Mononuclear cell (primary cell): ENCODE measurements around the gene PCBP1. TPM values are rescaled to one million over a fixed set of nuclear protein-coding genes. Genes with fewer than 3 reads are reported as not detected.
"Not testable (repeated sequence)": the region's sequence is repeated elsewhere in the genome, so short reads cannot be mapped to it uniquely, and the experiment has no call there.

Experiments
- H3K27me3 ChIP-seq: 2 replicates; pipeline ENCODE4 v1.6.0; 2011; ENCODE audit warnings: low read length, control low read depth; ENCODE audit not compliant: insufficient read depth
- H3K4me1 ChIP-seq: 2 replicates; pipeline ENCODE4 v1.5.1; 2011; ENCODE audit warnings: mild to moderate bottlenecking, low read length, control low read depth; ENCODE audit not compliant: insufficient read depth
- H3K4me3 ChIP-seq: 2 replicates; pipeline ENCODE4 v1.5.1; 2011; ENCODE audit warnings: mild to moderate bottlenecking, low read length, moderate library complexity
- H3K9me3 ChIP-seq: 2 replicates; pipeline ENCODE4 v1.5.1; 2011; ENCODE audit warnings: low read depth, mild to moderate bottlenecking, control low read depth, low read length
- total RNA-seq: library from RNA; depleted of rRNA; stranded (reverse); fragments of >200 nt; gene quantifications from one replicate; pipeline ENCODE4 v1.2.3, GENCODE V29; 2012

PCBP1 gene
- total RNA-seq, 1 donor, result 91.0 TPM

- H3K27me3 ChIP-seq, H3K4me3 ChIP-seq, H3K9me3 ChIP-seq: not testable (repeated sequence)
- H3K4me1 ChIP-seq, result peaks cover 31% of the 10 kb centered on the region
These were observed 15.1 kb downstream of the PCBP1 start for GRCh38 chr2:70102323-70102905.

- no peak overlapping the region for H3K4me3 ChIP-seq
- H3K27me3 ChIP-seq, result no peaks in the 10 kb centered on the region
- no peaks in the 10 kb centered on the region for H3K9me3 ChIP-seq
- peaks cover 42% of the 10 kb centered on the region for H3K4me1 ChIP-seq
These were observed 16.3 kb downstream of the PCBP1 start for GRCh38 chr2:70103531-70104061.

GRCh38 chr2:70104231-70105111 is 17.2 kb downstream of the PCBP1 start:
- H3K4me1 ChIP-seq, result peaks cover 51% of the 10 kb centered on the region
- no peaks in the 10 kb centered on the region for H3K27me3 ChIP-seq
- H3K9me3 ChIP-seq, result no peaks in the 10 kb centered on the region
- H3K4me3 ChIP-seq, result no peak overlapping the region

- H3K27me3 ChIP-seq, H3K9me3 ChIP-seq, H3K4me3 ChIP-seq: not testable (repeated sequence)
- peaks cover 67% of the 10 kb centered on the region for H3K4me1 ChIP-seq
These were observed 18.9 kb downstream of the PCBP1 start for GRCh38 chr2:70106138-70106537.

- H3K9me3 ChIP-seq, H3K4me3 ChIP-seq, H3K27me3 ChIP-seq: not testable (repeated sequence)
- H3K4me1 ChIP-seq, result peaks cover 63% of the 10 kb centered on the region
These were observed 23.1 kb downstream of the PCBP1 start for GRCh38 chr2:70110397-70110796.

- H3K9me3 ChIP-seq, result no peaks in the 10 kb centered on the region
- no peaks in the 10 kb centered on the region for H3K27me3 ChIP-seq
- H3K4me1 ChIP-seq, result peaks cover 75% of the 10 kb centered on the region
- no peak overlapping the region for H3K4me3 ChIP-seq
These were observed 24.7 kb downstream of the PCBP1 start for GRCh38 chr2:70111752-70112591.

- Histone ChIP-seq H3K4me3 (no peak overlapping the region), H3K27me3 (no peaks in the 10 kb centered on the region), H3K9me3 (no peaks in the 10 kb centered on the region), H3K4me1 (peaks cover 69% of the 10 kb centered on the region)
These were observed 26.2 kb downstream of the PCBP1 start for GRCh38 chr2:70113359-70114070.

- H3K4me1 ChIP-seq, result peaks cover 56% of the 10 kb centered on the region
- H3K9me3 ChIP-seq, result no peaks in the 10 kb centered on the region
- H3K27me3 ChIP-seq, result no peaks in the 10 kb centered on the region
- no peak overlapping the region for H3K4me3 ChIP-seq
These were observed 28.6 kb downstream of the PCBP1 start for GRCh38 chr2:70115646-70116442.

- Histone ChIP-seq H3K4me3 (no peak overlapping the region), H3K4me1 (peaks cover 55% of the 10 kb centered on the region), H3K27me3 (no peaks in the 10 kb centered on the region)
These were observed 29.8 kb downstream of the PCBP1 start for GRCh38 chr2:70116936-70117552.

GRCh38 chr2:70118798-70119454 is 31.6 kb downstream of the PCBP1 start:
- no peaks in the 10 kb centered on the region for H3K27me3 ChIP-seq
- H3K4me1 ChIP-seq, result peaks cover 70% of the 10 kb centered on the region
- no peak overlapping the region for H3K4me3 ChIP-seq
- H3K9me3 ChIP-seq, result no peaks in the 10 kb centered on the region

More at GRCh38 chr2:70116936-70117552, 29.8 kb downstream of the PCBP1 start:
- H3K9me3 ChIP-seq, result no peaks in the 10 kb centered on the region

GRCh38 chr2:70121627-70122372 is 34.5 kb downstream of the PCBP1 start:
- no peaks in the 10 kb centered on the region for H3K27me3 ChIP-seq
- peaks cover 69% of the 10 kb centered on the region for H3K4me1 ChIP-seq
- no peak overlapping the region for H3K4me3 ChIP-seq
- no peaks in the 10 kb centered on the region for H3K9me3 ChIP-seq

- Histone ChIP-seq H3K4me1 (peaks cover 70% of the 10 kb centered on the region), H3K27me3 (no peaks in the 10 kb centered on the region), H3K4me3 (no peak overlapping the region), H3K9me3 (no peaks in the 10 kb centered on the region)
These were observed 35.2 kb downstream of the PCBP1 start for GRCh38 chr2:70122470-70122869.
